OCI-LY3 (cell line): Measurements from ENCODE around the gene TUBGCP5.

Source experiments
- EZH2phosphoT487 ChIP-seq: fragments of 200-600 bp; shearing (Covaris generic); IDR thresholded peaks from 2 replicates; pipeline ENCODE4 v1.6.1; 2018; ENCODE audit warnings: antibody characterized with exemption, mixed run types, low read depth
- TF ChIP-seq, protein P1 (sequence below): fragments of 200-600, 300-600 bp; sonication (generic); IDR thresholded peaks from 2 replicates; pipeline ENCODE4 v1.5.1; 2014; ENCODE audit warnings: antibody characterized with exemption, low read length, low read depth

GRCh38 chr15:22956978-22957260 lies 82.5 kb downstream of the TUBGCP5 start:
- TF ChIP-seq, protein P1, sequence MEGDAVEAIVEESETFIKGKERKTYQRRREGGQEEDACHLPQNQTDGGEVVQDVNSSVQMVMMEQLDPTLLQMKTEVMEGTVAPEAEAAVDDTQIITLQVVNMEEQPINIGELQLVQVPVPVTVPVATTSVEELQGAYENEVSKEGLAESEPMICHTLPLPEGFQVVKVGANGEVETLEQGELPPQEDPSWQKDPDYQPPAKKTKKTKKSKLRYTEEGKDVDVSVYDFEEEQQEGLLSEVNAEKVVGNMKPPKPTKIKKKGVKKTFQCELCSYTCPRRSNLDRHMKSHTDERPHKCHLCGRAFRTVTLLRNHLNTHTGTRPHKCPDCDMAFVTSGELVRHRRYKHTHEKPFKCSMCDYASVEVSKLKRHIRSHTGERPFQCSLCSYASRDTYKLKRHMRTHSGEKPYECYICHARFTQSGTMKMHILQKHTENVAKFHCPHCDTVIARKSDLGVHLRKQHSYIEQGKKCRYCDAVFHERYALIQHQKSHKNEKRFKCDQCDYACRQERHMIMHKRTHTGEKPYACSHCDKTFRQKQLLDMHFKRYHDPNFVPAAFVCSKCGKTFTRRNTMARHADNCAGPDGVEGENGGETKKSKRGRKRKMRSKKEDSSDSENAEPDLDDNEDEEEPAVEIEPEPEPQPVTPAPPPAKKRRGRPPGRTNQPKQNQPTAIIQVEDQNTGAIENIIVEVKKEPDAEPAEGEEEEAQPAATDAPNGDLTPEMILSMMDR, result no peak
- no peak for TF ChIP-seq EZH2phosphoT487
